WI38 (cell line): Measurements from ENCODE around the gene INPP5A.
A peak's percentile ranks its signal among the peaks of the same experiment; 100 is the strongest.

Source experiments
- H3K4me3 ChIP-seq: 2 replicates; pipeline ENCODE4 v1.5.1; 2011; ENCODE audit warnings: low read depth, mild to moderate bottlenecking, control low read depth, low read length
- TF ChIP-seq, protein P1 (sequence below): IDR thresholded peaks from 2 replicates; pipeline ENCODE4 v1.5.1; 2012; ENCODE audit warnings: low read depth, mild to moderate bottlenecking, control low read depth, low read length

The INPP5A gene

DNA sequence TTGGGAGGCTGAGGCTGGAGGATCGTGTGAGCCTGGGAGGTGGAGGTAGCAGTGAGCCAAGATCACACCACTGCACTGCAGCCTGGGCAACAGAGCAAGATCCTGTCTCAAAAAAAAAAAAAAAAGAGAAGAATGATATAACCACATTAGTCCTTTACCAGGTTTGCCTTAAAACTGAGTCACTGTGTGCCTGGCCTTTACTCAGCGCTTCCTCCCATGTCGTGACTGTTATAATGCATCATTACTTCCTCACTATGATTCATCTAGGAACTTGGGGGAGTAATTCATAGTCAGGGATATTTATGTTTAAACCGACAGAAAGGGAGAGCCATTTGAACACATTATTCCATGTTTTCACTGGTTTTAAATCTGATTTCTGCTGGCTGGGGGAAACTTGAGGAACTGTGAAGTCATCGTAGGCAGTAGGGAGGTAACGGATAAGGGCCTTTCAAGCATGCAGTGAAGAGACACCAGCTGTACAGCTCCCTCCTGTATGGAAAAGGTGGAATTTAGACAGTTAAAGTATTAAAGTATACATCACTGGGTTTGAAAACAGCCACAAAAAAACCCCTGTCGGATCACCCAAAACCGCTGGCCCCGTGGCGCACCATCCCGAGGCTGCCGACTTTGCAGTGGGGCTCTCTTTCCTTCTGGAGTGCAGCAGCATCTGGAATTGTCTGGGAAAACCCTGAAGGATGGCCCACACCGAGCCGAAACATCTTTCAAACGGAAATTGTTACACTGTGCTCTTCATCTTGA is 128.5 kb downstream of the INPP5A start:
- H3K4me3 ChIP-seq = peak overlapping the region; percentile 42
- TF ChIP-seq, protein P1, sequence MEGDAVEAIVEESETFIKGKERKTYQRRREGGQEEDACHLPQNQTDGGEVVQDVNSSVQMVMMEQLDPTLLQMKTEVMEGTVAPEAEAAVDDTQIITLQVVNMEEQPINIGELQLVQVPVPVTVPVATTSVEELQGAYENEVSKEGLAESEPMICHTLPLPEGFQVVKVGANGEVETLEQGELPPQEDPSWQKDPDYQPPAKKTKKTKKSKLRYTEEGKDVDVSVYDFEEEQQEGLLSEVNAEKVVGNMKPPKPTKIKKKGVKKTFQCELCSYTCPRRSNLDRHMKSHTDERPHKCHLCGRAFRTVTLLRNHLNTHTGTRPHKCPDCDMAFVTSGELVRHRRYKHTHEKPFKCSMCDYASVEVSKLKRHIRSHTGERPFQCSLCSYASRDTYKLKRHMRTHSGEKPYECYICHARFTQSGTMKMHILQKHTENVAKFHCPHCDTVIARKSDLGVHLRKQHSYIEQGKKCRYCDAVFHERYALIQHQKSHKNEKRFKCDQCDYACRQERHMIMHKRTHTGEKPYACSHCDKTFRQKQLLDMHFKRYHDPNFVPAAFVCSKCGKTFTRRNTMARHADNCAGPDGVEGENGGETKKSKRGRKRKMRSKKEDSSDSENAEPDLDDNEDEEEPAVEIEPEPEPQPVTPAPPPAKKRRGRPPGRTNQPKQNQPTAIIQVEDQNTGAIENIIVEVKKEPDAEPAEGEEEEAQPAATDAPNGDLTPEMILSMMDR = no peak

DNA sequence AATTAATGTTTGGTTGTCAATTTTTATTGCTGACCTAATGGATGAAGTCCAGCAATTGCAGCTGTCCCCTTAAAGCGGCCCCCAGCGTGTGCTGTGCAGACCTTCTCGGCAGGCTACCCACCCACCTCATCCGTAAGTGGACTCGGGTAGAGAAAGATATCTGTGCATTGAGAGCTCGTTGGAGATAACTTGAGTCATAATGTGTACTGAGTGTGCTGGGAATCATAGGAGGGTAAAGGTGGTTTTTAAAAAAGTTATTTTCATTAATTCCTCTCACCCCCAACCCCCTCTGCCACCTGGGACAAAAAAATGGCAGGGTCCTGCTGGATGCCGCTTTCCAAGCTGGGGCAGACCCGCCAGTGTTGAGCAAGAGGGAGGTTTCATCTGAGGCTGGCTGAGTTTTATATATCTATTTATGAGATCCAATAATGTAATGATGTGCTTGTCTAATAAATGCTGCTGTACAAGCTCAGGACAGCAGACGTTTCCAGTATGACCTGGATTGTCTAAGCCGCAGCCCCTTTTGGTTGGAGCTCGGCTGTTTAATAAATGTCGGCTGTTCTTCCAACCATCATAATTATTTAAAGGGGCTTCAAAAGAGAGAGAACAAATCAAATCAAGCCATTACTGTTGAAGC is 129.2 kb downstream of the INPP5A start:
- peak overlapping the region; percentile 42 for H3K4me3 ChIP-seq
- TF ChIP-seq, protein P1 = no peak

DNA sequence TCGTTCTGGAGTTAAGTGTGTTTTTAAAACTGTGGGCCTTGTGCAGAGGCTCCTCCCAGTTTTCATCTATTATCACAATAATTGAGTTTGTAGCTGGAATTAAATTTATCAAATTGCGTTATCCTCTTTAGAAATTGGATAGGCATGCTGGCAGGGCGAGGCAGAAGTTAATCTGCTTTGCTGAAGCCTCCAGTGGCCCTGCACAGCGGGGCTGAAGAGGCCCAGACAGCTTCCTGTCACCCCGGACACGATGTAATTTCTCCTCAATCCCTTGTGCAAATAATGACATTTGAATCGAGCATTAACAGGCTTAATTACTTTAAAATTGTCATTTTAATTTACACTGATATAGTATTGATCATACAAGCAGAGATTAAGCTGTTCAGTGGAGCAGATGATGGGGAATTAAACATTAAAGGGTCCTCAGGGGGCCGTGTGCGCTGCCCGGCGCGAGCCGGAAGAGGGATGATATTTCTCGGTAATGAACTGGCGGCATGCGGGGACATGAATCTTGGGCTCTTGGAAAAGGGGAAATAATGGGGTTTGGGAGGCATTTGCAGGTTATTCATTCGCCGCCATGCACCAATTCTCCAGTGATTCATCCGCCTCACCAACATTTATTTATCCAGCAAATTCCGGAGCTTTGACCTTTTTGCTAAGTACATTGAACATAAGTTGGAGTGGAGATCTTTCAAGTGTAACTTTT is 129.9 kb downstream of the INPP5A start:
- TF ChIP-seq, protein P1 = no peak
- H3K4me3 ChIP-seq = peak overlapping the region; percentile 42

DNA sequence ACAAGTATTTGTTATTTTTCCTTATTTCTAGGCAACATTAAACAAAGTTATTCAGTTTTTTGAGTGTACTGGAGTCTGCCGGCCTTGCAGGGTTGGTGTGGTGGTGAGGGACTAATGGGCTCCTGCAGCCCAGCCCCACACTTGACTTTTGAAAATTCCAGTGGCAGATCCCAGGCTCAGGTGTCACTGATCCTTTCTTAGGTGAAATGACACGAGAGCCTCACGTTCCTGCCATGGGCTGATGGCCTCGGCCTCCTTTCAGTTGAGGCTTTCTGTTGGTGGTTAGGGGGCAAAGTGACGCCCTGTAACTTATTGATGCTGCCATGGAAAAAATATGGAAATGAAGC is 130.4 kb downstream of the INPP5A start:
- H3K4me3 ChIP-seq = peak overlapping the region; percentile 40
- TF ChIP-seq, protein P1 = no peak

DNA sequence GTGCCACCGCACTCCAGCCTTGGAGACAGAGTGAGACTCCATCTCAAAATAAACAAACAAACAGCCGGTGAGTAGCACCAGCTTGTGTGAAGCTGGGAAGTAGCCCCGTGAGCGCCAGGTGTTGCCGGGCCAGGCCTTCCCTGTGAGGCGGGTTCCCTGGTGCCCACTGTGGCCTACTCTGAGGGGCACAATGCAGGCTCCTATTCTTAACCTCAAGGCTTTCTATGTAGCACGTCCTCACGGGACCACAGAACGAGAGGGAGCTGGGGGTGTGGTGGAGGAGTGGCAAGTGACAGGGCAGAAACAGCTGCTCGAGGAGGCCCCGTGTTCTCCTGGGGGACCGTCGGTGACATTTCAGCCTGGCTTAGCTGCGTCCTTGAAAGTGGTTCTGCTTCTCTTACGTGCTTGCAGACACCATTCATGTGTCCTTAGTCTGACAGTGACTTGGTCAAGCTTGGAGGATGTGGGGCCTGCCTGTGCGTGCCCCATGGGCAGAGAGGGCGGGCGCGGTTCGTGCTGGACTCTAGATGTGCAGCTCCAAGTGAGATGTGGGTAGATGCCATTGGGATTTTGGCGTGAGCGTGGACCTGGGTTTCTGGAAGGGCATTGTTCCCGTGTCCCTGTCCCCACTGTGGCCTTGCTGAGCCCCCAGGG is 131.7 kb downstream of the INPP5A start:
- H3K4me3 ChIP-seq = no peak overlapping the region
- TF ChIP-seq, protein P1 = no peak

DNA sequence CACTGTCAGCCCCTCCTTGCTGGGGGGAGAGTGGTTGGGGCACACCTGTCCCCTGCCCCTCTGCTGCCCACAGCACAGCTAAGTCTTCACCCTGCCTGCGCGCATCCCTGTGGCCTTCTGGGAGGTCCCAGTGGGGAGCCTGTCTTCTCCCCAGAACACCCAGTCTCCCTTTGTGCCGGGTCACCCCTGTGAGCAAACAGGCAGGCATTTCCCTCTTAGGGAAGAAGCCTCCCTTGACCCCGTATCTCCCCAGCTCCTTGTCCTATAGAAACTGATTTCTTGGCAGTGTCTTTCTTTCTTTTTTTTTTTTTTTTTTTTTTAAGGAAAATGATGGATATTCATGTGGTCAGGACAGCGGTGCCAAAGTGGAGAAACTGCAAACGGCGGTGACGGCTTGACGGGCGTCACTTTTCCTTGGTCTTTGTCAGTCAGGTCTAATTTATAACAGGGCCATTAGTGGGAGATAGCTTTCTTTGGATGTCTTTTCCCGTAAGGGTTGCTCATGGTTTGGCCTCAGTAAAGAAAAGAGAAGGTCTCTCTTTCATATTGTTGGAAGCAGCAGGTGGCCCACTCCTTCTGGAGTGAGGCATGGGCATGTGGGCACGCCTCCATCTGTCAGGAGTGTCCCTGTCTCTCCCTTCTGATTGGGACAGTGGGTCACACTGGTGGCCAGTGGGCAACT is 133.1 kb downstream of the INPP5A start:
- no peak overlapping the region for H3K4me3 ChIP-seq
- TF ChIP-seq, protein P1 = no peak
